Astrocyte of the spinal cord (primary cell): Measurements from ENCODE around the gene CC2D1A.

ENCODE experiments used
- DNase-seq: peaks from one replicate; pipeline ENCODE4 v3.0.0; 2011; ENCODE audit warnings: low read depth, low spot score
- H3K4me3 ChIP-seq: 2 replicates; pipeline ENCODE4 v1.5.1; 2011; ENCODE audit warnings: low read depth, mild to moderate bottlenecking, low read length, moderate library complexity
- in situ Hi-C: cut with HindIII; loops from 2 replicates; pipeline ENCODE4 v1.10.0; 2017; ENCODE audit warnings: low sequenced_read_pairs
- TF ChIP-seq, protein P1 (sequence below): IDR thresholded peaks from 2 replicates; pipeline ENCODE4 v1.5.1; 2012; ENCODE audit warnings: low read depth, mild to moderate bottlenecking, low read length, inconsistent platforms

CC2D1A gene

DNA sequence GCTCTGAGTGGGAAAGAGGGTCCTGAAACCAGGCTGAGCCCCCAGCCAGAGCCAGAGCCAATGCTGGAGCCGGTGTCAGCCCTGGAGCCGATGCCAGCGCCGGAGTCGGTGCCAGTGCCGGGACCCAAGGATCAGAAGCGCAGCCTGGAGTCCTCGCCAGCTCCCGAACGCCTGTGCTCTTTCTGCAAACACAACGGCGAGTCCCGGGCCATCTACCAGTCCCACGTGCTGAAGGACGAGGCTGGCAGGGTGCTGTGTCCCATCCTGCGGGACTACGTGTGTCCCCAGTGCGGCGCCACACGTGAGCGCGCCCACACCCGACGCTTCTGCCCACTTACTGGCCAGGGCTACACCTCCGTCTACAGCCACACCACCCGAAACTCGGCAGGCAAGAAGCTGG lies 28.7 kb upstream of the CC2D1A start:
- TF ChIP-seq, protein P1, sequence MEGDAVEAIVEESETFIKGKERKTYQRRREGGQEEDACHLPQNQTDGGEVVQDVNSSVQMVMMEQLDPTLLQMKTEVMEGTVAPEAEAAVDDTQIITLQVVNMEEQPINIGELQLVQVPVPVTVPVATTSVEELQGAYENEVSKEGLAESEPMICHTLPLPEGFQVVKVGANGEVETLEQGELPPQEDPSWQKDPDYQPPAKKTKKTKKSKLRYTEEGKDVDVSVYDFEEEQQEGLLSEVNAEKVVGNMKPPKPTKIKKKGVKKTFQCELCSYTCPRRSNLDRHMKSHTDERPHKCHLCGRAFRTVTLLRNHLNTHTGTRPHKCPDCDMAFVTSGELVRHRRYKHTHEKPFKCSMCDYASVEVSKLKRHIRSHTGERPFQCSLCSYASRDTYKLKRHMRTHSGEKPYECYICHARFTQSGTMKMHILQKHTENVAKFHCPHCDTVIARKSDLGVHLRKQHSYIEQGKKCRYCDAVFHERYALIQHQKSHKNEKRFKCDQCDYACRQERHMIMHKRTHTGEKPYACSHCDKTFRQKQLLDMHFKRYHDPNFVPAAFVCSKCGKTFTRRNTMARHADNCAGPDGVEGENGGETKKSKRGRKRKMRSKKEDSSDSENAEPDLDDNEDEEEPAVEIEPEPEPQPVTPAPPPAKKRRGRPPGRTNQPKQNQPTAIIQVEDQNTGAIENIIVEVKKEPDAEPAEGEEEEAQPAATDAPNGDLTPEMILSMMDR = no peak
- DNase-seq = no peak
- in situ Hi-C loops = loop anchor here (25.0 kb wide), 1 partner anchor 210 kb away; the partner anchor contains the start of genes C19orf67 and SAMD1
- H3K4me3 ChIP-seq = no peak overlapping the region

DNA sequence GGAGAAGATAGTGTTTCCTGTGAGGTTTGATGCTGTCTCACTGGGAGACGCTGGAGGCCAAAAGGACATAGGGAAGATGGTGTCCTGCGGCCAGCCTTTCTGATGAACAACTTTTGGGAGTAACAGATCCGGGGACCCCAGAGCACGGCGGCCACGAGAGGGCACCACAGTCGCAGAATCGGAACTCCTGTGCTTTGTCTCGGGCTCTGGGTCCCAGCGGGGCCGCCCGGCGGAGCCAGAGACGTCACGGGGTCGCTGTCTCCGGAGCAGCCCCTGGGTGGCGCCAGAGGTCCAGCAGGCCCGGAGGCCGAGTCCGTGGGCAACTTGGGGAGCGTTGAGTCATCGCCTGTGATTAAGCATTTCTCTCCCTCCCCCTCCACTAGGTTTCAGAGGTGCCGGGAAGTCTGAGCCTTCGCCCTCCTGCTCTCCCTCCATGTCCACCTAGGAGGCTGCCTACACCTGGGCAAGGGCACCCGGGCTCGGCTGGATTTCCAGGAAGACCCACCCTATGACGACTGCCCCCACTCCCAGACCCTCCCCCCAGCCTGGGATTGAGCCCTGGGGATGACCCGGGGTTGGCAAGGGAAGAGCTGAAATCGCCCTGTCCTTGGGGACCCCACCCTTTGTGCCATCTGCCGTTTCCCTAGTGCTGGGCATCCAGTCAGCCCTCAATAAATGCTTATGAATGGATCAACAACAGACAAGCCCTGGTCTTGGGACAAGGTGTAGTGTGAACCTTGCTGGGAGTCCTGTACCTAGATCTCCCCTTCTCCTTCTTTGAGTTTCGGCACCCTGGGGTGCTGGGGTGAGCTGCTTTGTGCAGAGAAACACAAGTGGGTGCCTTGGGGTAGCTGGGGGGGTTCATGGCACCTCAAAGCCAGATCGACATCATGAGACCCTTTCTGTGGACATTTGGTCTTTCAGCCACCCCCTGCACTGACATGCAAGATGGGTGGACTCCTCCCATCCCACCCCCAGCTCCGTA lies 25.6 kb upstream of the CC2D1A start:
- peak; percentile 94 for DNase-seq
- H3K4me3 ChIP-seq = peak overlapping the region; percentile 3
- TF ChIP-seq, protein P1 = peak; percentile 98
- in situ Hi-C loops = loop anchor here (25.0 kb wide), 1 partner anchor 207 kb away; the partner anchor contains the start of genes C19orf67 and SAMD1

GRCh38 chr19:13881251-13881691 lies 24.7 kb upstream of the CC2D1A start:
- DNase-seq = peak; percentile 45
- TF ChIP-seq, protein P1 = no peak
- in situ Hi-C loops = loop anchor here (25.0 kb wide), 1 partner anchor 206 kb away; the partner anchor contains the start of genes C19orf67 and SAMD1
- H3K4me3 ChIP-seq = no peak overlapping the region

DNA sequence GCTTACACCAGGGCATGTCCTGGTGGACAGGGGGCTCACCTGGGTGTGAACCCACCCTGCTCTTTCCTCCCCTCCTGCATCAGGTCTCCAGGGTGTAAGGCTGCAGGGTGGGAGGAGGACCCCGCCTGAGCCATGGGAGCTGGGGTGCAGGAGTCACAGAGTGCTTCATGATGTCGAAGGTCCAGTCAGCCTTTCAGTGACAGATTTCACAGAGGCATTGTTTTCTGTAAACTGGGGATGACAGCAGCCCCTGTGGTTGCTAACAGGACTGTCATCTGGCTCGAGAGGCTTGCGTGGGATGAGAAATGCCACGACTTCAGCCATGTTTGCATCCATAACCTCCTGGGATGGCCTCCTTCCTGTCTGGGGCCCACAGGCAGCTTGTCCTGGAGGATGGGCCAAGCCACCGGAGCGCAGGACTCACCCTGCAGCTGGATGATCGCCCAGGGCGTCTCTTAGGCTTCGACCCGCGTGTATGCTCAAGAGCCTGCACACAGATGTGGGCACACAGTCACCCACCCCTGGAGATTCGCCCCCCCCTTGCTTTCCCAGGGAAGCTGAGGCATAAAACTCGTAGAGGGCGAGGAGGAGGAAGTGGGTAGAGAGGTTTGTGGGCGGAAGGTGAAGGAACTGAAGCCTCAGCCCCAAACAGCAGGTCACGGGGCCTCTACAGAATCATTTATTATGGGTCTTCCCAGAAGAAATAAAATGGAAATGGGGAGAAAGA lies 24.1 kb upstream of the CC2D1A start:
- H3K4me3 ChIP-seq = no peak overlapping the region
- no peak for DNase-seq
- in situ Hi-C loops = loop anchor here (25.0 kb wide), 1 partner anchor 205 kb away; the partner anchor contains the start of genes C19orf67 and SAMD1
- TF ChIP-seq, protein P1 = no peak

DNA sequence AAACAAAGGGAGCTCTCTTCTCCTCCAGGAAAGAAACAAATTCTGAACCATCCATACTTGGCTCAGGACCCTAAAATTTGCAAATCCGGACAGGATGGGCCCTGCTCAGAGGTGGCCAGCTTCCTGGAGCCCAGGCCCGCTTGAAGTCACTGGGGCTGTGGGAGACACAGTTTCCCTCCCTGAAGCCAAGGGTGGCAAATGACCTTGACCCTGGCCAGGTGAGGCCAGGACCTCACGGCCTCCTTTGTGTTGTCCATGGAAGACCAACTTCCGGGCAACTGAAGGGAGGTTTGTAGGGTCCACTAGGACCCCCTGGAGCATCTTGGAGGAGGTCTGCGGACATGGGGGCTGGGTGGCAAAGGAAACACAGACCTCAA lies 23.6 kb upstream of the CC2D1A start:
- TF ChIP-seq, protein P1 = no peak
- in situ Hi-C loops = loop anchor here (25.0 kb wide), 1 partner anchor 205 kb away; the partner anchor contains the start of genes C19orf67 and SAMD1
- no peak overlapping the region for H3K4me3 ChIP-seq
- no peak for DNase-seq

- no peak for DNase-seq
- in situ Hi-C loops = loop anchor here (25.0 kb wide), 1 partner anchor 204 kb away; the partner anchor contains the start of genes C19orf67 and SAMD1
- H3K4me3 ChIP-seq = no peak overlapping the region
- TF ChIP-seq, protein P1 = no peak
Measured at GRCh38 chr19:13882836-13883235, 23.2 kb upstream of the CC2D1A start.
